Nephron progenitor cell (in vitro differentiated cells): ENCODE results near the gene CLDN1.

Source experiments
- DNase-seq: peaks from one replicate; pipeline ENCODE4 v3.0.0; 2021
- H3K27ac Mint-ChIP-seq: 2 replicates; pipeline ENCODE4 v1.8.0; 2021; ENCODE audit warnings: mild to moderate bottlenecking, moderate library complexity, mixed read lengths
- H3K27me3 Mint-ChIP-seq: 2 replicates; pipeline ENCODE4 v1.8.0; 2021; ENCODE audit warnings: mild to moderate bottlenecking, low read depth, mixed read lengths; ENCODE audit not compliant: poor library complexity
- H3K36me3 Mint-ChIP-seq: 2 replicates; pipeline ENCODE4 v1.8.0; 2021; ENCODE audit warnings: low read depth, mixed read lengths
- H3K4me1 Mint-ChIP-seq: 2 replicates; pipeline ENCODE4 v1.8.0; 2021; ENCODE audit warnings: mixed read lengths
- H3K4me3 Mint-ChIP-seq: 2 replicates; pipeline ENCODE4 v1.8.0; 2021; ENCODE audit warnings: mild to moderate bottlenecking, moderate library complexity, mixed read lengths
- H3K9me3 Mint-ChIP-seq: 2 replicates; pipeline ENCODE4 v1.8.0; 2021; ENCODE audit warnings: mild to moderate bottlenecking, moderate library complexity, mixed read lengths
- TF ChIP-seq, protein P1 (sequence below): fragments of 200-600 bp; sonication (generic); IDR thresholded peaks from 2 replicates; pipeline ENCODE4 v1.5.0; 2021; ENCODE audit warnings: antibody characterized with exemption

The CLDN1 gene

DNA sequence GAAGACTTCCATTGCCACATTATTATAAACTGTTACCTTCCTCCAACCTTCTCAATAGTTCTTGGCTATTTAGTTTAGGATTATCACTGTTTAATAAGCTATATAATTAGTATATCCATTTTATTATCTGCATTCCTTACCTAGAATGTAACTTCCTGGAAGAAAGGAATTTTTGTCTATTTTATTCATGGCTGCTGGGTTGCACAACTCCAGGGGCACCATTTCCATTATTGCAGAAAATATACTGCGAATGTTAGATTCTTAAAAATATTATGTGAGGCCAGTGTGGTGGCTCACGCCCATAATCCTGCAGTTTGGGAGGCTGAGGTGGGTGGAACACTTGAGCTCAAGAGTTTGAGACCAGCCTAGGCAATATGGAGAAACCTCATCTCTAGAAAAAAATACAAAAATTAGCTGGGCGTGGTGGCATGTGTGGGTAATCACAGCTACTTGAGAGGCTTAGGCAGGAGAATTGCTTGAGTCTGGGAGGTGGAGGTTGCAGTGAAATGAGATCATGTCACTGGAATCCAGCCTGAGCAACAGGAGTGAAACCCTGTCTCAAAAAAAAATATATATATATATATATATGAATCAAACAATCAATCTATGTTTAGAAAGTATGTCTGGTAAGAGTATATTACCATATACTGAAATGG, 19.9 kb downstream of the CLDN1 start:
- Mint-ChIP-seq H3K36me3 (no peaks in the 10 kb centered on the region), H3K9me3 (no peaks in the 10 kb centered on the region), H3K4me1 (peaks cover 19% of the 10 kb centered on the region), H3K27ac (no peak overlapping the region), H3K4me3 (no peak overlapping the region), H3K27me3 (peaks cover 15% of the 10 kb centered on the region)
- DNase-seq: no peak
- TF ChIP-seq, protein P1, sequence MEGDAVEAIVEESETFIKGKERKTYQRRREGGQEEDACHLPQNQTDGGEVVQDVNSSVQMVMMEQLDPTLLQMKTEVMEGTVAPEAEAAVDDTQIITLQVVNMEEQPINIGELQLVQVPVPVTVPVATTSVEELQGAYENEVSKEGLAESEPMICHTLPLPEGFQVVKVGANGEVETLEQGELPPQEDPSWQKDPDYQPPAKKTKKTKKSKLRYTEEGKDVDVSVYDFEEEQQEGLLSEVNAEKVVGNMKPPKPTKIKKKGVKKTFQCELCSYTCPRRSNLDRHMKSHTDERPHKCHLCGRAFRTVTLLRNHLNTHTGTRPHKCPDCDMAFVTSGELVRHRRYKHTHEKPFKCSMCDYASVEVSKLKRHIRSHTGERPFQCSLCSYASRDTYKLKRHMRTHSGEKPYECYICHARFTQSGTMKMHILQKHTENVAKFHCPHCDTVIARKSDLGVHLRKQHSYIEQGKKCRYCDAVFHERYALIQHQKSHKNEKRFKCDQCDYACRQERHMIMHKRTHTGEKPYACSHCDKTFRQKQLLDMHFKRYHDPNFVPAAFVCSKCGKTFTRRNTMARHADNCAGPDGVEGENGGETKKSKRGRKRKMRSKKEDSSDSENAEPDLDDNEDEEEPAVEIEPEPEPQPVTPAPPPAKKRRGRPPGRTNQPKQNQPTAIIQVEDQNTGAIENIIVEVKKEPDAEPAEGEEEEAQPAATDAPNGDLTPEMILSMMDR: no peak

DNA sequence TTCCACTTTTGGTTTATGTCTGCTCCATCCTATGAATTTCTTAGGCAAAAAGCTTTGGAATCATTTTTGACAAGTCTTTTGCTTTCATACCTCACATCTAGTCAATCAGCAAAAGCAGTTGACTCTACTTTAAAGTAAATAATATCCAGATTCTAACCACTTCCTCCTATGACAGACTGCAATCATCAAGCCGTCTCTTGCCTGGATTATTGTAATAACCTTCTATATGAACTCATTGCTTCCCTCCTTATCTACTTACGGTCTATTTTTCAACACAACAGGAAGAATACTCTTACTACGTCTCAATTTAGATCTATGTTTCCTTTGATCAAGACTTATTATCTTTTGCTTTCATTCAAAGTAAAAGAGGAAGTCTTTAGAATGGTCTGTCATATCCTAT, 20.7 kb downstream of the CLDN1 start:
- no peaks in the 10 kb centered on the region for H3K36me3 Mint-ChIP-seq
- no peaks in the 10 kb centered on the region for H3K9me3 Mint-ChIP-seq
- H3K27ac Mint-ChIP-seq: no peak overlapping the region
- H3K4me1 Mint-ChIP-seq: peaks cover 11% of the 10 kb centered on the region
- TF ChIP-seq, protein P1: no peak
- H3K27me3 Mint-ChIP-seq: peaks cover 15% of the 10 kb centered on the region
- DNase-seq: no peak
- H3K4me3 Mint-ChIP-seq: no peak overlapping the region

DNA sequence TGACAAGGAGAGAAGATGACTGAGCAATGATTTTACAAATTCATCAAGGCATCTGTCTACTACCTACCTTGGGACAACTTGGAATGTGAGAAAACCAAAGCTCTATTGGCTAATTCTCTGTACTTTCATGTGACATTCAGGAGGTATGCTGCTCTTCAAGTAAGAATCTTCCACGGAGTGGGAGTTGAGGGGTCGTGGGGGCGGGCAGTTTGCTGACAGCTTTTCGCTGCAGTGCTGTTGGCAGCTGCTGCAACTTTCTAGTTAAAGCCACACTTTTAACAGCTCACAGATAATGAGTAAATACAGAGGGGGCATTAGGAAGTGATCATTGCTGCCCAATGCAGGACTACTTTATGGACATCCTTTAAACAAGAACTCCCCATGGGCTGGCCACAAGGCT, 22.3 kb downstream of the CLDN1 start:
- Mint-ChIP-seq H3K9me3 (no peaks in the 10 kb centered on the region), H3K4me3 (no peak overlapping the region), H3K27me3 (peaks cover 15% of the 10 kb centered on the region), H3K36me3 (no peaks in the 10 kb centered on the region), H3K27ac (no peak overlapping the region), H3K4me1 (peaks cover 4% of the 10 kb centered on the region)
- DNase-seq: no peak
- TF ChIP-seq, protein P1: no peak

DNA sequence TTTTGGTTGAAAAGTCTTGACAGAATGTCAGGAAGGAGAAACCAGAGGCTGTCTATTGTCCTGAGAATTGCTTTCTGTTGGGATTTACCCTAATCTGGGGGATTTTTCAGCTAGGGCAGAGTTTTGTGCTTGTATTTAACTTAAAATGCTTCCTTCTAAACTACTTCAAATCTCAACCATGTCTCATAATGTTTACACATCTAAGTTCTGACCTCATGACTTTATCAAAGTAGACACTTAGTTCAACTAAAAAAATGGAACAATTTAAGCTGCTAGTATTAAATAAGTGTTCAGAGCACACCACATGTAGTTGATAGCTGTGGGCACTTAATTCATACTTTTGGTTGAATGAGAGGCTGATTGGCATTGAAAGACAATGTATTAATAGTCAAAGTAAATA, 28.2 kb downstream of the CLDN1 start:
- Mint-ChIP-seq H3K4me3 (no peak overlapping the region), H3K4me1 (no peaks in the 10 kb centered on the region), H3K27me3 (no peaks in the 10 kb centered on the region), H3K36me3 (peaks cover 4% of the 10 kb centered on the region), H3K27ac (no peak overlapping the region), H3K9me3 (peaks cover 20% of the 10 kb centered on the region)
- no peak for DNase-seq
- TF ChIP-seq, protein P1: no peak

DNA sequence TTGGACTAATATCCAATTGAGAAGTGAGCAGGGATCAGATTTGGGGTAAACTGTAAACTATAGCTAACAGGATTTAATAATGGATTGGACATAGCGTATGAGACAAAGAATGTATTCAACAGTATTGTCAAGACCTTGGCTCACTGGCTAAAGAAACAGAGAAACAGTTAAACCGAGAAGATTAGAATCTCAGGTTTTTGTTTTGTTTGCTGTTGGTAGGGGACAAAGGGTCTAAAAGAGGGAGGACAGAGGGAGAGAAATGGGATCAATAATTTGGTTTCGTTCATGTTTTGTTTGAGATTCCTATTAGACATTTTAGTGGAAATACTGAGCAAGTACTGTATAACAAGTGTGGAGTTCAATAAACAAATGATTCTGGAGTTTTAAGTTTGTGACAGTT, 28.6 kb downstream of the CLDN1 start:
- Mint-ChIP-seq H3K4me3 (no peak overlapping the region), H3K27me3 (no peaks in the 10 kb centered on the region), H3K9me3 (peaks cover 20% of the 10 kb centered on the region), H3K36me3 (peaks cover 4% of the 10 kb centered on the region), H3K27ac (no peak overlapping the region), H3K4me1 (no peaks in the 10 kb centered on the region)
- DNase-seq: no peak
- TF ChIP-seq, protein P1: no peak

DNA sequence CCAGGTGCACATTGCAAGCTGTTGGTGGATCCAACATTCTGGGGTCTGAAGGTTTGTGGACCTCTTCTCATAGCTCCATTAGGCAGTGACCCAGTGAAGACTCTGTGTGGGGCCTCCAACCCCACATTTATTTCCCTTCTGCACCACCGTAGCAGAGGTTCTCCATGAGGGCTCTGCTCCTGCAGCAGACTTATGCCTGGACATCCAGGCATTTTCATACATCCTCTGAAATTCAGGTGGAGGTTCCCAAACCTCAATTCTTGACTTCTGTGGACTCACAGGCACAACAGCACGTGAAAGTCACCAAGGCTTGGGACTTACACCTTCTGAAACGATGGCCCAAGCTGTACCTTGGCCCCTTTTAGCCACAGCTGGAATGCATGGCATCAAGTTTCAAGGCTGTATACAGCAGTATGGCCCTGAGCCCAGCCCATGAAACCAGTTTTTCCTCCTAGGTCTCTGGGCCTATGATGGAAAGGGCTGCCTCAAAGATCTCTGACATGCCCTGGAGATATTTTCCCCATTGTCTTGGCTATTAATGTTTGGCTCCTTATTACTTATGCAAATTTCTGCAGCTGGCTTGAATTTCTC, 30.2 kb downstream of the CLDN1 start:
- Mint-ChIP-seq H3K27ac (no peak overlapping the region), H3K4me1 (no peaks in the 10 kb centered on the region), H3K9me3 (peaks cover 26% of the 10 kb centered on the region), H3K36me3 (peaks cover 4% of the 10 kb centered on the region), H3K27me3 (no peaks in the 10 kb centered on the region), H3K4me3 (no peak overlapping the region)
- DNase-seq: no peak
- TF ChIP-seq, protein P1: no peak
